ENCODE results near the gene ZBTB49.

ZBTB49 gene

DNA sequence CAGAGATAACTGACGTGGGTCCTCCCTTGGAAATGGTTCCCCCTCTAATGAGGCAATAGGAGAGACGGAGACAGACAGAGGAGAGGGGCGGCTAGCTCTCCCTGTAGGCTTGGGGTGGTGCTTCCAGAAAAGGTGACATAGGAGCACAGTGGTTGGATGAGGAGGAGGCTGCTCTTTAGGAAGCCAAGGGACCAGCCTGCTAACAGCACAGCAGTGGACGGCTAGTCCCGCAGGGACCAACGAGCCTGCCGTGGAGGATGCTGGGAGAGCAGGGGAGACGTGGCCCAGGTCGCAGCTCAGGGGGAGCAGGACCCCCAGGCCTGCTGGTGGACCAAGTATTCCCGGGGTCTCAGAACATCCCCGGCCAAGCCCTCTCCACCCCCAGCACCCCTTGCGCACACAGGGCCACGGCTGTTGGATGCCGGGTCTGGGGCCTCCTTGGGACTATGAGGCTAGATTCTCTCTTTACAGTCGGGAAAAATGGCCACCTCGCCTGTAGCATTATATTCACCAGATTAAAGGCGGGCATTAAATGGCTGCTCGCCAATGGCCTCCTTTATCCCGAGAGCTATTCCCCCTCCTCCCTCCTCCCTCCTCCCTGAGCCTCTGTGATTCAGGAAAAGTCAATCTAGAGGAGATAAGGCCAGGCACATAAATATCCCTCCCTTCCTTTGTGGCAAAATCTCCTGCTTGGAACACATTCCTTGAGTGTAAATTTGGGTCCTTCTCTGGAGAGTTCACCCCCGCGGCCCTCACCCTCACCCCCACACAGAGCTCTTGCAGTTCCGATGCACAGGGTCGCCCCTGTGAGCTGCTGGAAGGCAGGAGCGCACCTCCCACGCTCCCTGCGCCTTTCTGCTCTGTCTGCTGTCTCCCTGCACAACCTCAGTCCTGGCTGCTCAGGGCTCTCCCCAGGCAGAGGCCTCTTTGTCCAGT is 66.3 kb downstream of the ZBTB49 start:
- peak; percentile 45 for DNase-seq

DNA sequence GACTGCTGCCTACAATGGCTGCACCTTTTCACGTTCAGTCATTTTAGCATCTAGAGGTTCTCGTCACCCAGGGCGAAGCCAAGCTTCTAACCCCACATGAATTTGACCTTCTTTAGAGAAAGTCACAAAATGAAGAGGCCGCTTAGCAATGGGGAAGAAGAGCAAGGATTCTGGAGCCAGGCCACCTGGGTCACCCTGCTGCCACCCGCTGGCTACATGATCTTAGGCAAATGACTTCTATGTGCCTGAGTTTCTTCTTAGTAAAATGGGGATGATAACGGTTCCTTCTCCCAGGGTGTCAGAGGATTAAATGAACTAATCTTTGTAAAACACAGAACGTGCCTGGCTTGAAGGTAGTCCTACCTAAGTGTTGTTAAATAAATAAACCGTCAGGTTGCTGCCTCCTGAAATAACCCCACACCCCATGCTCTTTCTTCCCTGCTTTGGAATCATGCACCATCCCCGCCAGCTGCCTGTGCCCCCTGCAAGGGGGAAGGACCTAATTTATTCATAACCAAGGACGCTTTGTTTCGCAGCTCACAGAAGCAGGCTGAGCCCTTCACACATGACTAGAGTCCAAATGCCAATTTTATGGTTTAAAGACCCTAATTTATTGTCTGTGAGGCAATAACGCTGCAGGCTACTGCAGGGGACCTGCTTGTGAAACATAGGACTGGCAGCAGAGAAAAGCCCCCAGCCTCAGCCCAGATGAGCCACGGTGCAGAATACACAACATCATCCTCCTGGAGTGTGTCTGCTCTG is 68.2 kb downstream of the ZBTB49 start:
- no peak for DNase-seq

- DNase-seq: no peak
Observed at GRCh38 chr4:4361883-4362282, 71.8 kb downstream of the ZBTB49 start.

GRCh38 chr4:4362991-4363697 is 73.1 kb downstream of the ZBTB49 start:
- DNase-seq: no peak

- DNase-seq: no peak
Observed at GRCh38 chr4:4364061-4364460, 74.0 kb downstream of the ZBTB49 start.

DNA sequence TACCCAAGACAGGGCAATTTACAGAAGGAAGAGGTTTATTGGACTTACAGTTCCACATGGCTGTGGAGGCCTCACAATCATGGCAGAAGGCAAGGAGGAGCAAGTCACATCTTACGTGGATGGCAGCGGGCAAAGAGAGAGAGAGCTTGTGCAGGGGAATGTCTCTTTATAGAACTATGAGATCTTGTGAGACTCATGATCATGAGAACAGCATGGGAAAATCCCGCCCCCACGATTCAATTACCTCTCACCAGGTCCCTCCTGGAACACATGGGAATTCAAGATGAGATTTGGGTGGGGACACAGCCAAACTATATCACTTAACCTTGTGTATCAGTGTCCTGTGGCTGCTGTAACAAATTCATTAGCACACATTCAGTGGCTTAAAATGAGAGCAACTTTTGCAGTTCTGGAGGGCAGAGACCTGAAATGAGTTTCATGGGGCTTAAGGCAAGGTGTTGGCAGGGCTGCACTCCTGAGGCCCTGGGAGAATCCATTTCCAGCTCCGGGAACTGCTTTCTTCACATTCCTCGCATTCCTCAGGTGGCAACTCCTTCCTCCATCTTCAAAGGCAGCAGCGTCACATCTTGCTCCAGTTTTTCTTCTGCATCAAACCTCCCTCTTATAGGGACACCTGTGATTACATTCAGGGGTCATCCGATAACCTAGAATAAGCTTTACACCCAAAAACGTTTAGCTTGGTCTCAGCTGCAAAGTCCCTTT is 74.6 kb downstream of the ZBTB49 start:
- DNase-seq: no peak

GRCh38 chr4:4368809-4369580 is 78.9 kb downstream of the ZBTB49 start:
- no peak for DNase-seq

All from right kidney (tissue), 1 donor.